ENCODE results near the gene PRCD.

DNA sequence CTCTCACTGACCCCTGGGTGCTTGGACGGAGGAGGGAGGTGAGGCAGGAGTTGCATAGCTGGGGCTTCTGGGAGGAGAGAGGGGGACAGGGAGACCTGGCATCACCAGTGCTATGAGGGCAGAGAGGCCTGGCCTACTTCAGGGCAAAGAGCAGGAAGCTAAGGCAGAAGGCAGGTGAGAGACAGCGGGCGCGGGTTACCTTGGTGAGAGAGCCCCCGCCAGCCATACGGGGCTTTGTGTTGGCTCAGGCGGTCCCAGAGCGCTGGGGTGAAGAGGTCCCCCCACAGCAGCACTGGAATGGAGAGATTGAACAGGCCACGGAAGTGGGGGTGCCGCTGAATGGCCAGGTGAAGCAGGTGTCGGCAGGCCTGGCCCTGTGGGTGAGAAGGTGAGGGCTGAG lies 34.3 kb downstream of the PRCD start:
- TF ChIP-seq CTCF (IDR thresholded peaks at IDR 0.05) (no peak), POLR2A (IDR thresholded peaks at IDR 0.05) (no peak)
